Hepatocyte (in vitro differentiated cells): ENCODE measurements around the gene MORC1. TPM values are rescaled to one million over a fixed set of nuclear protein-coding genes. Genes with fewer than 3 reads are reported as not detected.

Experiments
- DNase-seq: peaks from one replicate; pipeline ENCODE4 v3.0.0-alpha.2; 2016; ENCODE audit warnings: low spot score
- H2AFZ ChIP-seq: fragments of 200-600 bp; sonication (generic); 2 replicates; pipeline ENCODE4 v1.6.0; 2016; ENCODE audit warnings: antibody characterized with exemption, mild to moderate bottlenecking
- H3K27ac ChIP-seq: fragments of 200-600 bp; sonication (generic); 2 replicates; pipeline ENCODE4 v1.5.1; 2016; ENCODE audit warnings: mild to moderate bottlenecking
- H3K27me3 ChIP-seq: fragments of 200-600 bp; sonication (generic); 2 replicates; pipeline ENCODE4 v1.6.1; 2016
- H3K36me3 ChIP-seq: fragments of 200-600 bp; sonication (generic); replicated peaks from 2 replicates; pipeline ENCODE4 v1.5.1; 2016; ENCODE audit warnings: low read depth; ENCODE audit not compliant: insufficient read depth
- H3K4me1 ChIP-seq: fragments of 200-600 bp; sonication (generic); 2 replicates; pipeline ENCODE4 v1.5.1; 2016; ENCODE audit warnings: mild to moderate bottlenecking, moderate library complexity; ENCODE audit not compliant: insufficient read depth
- H3K4me2 ChIP-seq: fragments of 200-600 bp; sonication (generic); 2 replicates; pipeline ENCODE4 v1.6.0; 2016
- H3K4me3 ChIP-seq: fragments of 200-600 bp; sonication (generic); 2 replicates; pipeline ENCODE4 v1.5.1; 2016; ENCODE audit warnings: mild to moderate bottlenecking
- H3K79me2 ChIP-seq: fragments of 200-600 bp; sonication (generic); 2 replicates; pipeline ENCODE4 v1.6.0; 2017; ENCODE audit warnings: mild to moderate bottlenecking
- H3K9me2 ChIP-seq: fragments of 200-600 bp; sonication (generic); replicated peaks from 2 replicates; pipeline ENCODE4 v1.6.0; 2017; ENCODE audit warnings: mild to moderate bottlenecking; ENCODE audit not compliant: insufficient read depth
- H3K9me3 ChIP-seq: fragments of 200-600 bp; sonication (generic); 2 replicates; pipeline ENCODE4 v1.5.1; 2016; ENCODE audit warnings: low read depth, mild to moderate bottlenecking
- H4K20me1 ChIP-seq: fragments of 200-600 bp; sonication (generic); 2 replicates; pipeline ENCODE4 v1.6.0; 2016; ENCODE audit warnings: mild to moderate bottlenecking; ENCODE audit not compliant: insufficient read depth, poor library complexity, severe bottlenecking
- EZH2 ChIP-seq: fragments of 200-600 bp; sonication (generic); IDR thresholded peaks from 2 replicates; pipeline ENCODE4 v1.6.1; 2016; ENCODE audit warnings: antibody characterized with exemption, mild to moderate bottlenecking, borderline replicate concordance
- EZH2phosphoT487 ChIP-seq: fragments of 200-600 bp; sonication (generic); IDR thresholded peaks from one replicate; pipeline ENCODE4 v1.6.1; 2018; ENCODE audit warnings: antibody characterized with exemption, mild to moderate bottlenecking, low read depth, moderate library complexity; ENCODE audit not compliant: unreplicated experiment, severe bottlenecking
- WGBS: methylation state at CpG from one replicate; pipeline ENCODE4 v1.1.6; 2016; ENCODE audit warnings: low lambda C conversion rate; ENCODE audit errors: missing lambda C conversion rate; 5-methylcytosine and 5-hydroxymethylcytosine counted together
- polyA plus RNA-seq: library from polyadenylated mRNA; unstranded; fragments of >200 nt; fragmentation: Nextera tagmentation; extraction: Ambion mirVana; gene quantifications from 2 replicates; pipeline ENCODE4 v1.2.1, GENCODE V29; 2016
- total RNA-seq: library from RNA; depleted of rRNA; stranded (reverse); fragments of >200 nt; gene quantifications from 2 replicates; pipeline ENCODE4 v1.2.3, GENCODE V29; 2014
- TF ChIP-seq, protein P1 (sequence below): fragments of 200-600 bp; sonication (generic); IDR thresholded peaks from 2 replicates; pipeline ENCODE4 v1.5.1; 2016; ENCODE audit warnings: antibody characterized with exemption, mild to moderate bottlenecking; ENCODE audit not compliant: poor library complexity

The MORC1 gene
- total and polyA plus RNA-seq, 2 experiments from 2014 or later, result 2.8 to 6.7 TPM

DNA sequence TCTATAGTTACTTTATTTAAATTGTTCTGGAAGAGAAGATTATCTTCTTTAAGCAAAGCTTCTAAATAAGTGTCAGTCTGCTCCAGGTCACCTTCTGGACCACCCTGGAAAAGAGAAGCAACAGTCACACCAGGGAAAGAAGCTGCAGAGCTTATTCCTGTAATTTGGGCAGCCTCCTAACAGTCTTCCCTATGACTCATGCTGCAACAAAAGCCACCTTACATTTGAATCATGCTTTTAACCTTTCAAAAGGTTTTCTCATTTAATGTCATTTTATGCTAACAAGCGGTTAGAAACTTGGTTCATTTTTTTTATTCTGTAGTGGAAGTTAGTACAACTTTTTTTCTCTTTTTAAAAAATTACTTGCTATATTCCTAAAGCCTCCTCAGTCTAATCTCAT lies 158.9 kb downstream of the MORC1 start:
- no peak for TF ChIP-seq EZH2
- TF ChIP-seq, protein P1, sequence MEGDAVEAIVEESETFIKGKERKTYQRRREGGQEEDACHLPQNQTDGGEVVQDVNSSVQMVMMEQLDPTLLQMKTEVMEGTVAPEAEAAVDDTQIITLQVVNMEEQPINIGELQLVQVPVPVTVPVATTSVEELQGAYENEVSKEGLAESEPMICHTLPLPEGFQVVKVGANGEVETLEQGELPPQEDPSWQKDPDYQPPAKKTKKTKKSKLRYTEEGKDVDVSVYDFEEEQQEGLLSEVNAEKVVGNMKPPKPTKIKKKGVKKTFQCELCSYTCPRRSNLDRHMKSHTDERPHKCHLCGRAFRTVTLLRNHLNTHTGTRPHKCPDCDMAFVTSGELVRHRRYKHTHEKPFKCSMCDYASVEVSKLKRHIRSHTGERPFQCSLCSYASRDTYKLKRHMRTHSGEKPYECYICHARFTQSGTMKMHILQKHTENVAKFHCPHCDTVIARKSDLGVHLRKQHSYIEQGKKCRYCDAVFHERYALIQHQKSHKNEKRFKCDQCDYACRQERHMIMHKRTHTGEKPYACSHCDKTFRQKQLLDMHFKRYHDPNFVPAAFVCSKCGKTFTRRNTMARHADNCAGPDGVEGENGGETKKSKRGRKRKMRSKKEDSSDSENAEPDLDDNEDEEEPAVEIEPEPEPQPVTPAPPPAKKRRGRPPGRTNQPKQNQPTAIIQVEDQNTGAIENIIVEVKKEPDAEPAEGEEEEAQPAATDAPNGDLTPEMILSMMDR, result no peak
- no peak for TF ChIP-seq EZH2phosphoT487
- H2AFZ ChIP-seq, result no peak overlapping the region
- no peaks in the 10 kb centered on the region for H3K36me3 ChIP-seq
- no peak for DNase-seq
- H3K4me3 ChIP-seq, result no peak overlapping the region
- H3K4me2 ChIP-seq, result no peak overlapping the region
- H3K9me2 ChIP-seq, result no peaks in the 10 kb centered on the region
- H3K4me1 ChIP-seq, result no peaks in the 10 kb centered on the region
- H4K20me1 ChIP-seq, result no peaks in the 10 kb centered on the region
- H3K27me3 ChIP-seq, result no peaks in the 10 kb centered on the region
- H3K9me3 ChIP-seq, result no peaks in the 10 kb centered on the region
- 90% methylated on average over 1 of the region's 1 CpG for WGBS
- H3K27ac ChIP-seq, result no peak overlapping the region
- no peaks in the 10 kb centered on the region for H3K79me2 ChIP-seq

DNA sequence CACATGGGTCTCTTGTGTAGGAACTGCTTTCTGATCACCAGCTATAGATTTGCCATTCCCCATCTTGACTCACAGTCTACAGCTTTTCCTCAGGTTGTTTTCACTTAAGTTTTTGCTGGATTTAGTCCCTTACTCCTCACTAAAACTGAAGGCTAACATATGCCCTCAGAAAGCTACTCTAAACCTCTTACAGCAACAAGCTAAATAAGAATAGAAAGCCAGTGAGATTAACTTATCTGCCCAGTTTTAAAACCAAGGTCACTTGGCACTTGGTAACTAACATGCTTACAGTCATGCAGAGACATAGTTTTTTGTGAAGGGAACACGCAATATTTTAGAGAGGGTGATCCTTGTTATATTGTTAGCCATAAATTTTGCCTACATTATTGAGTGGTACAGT lies 164.2 kb downstream of the MORC1 start, which contains the start of gene GUCA1C:
Gene GUCA1C (minus strand): TSS at position 180 of the 400 bp plus-strand sequence. CDS start 117 bp downstream, at position 63.
- Histone ChIP-seq H3K4me1 (no peaks in the 10 kb centered on the region), H3K9me2 (no peaks in the 10 kb centered on the region), H4K20me1 (no peaks in the 10 kb centered on the region), H3K4me2 (no peak within 1 kb of the TSS), H3K27me3 (no peaks in the 10 kb centered on the region), H3K79me2 (no peaks in the 10 kb centered on the region), H2AFZ (no peak within 1 kb of the TSS), H3K36me3 (no peaks in the 10 kb centered on the region), H3K9me3 (no peaks in the 10 kb centered on the region), H3K27ac (no peak within 1 kb of the TSS), H3K4me3 (no peak within 1 kb of the TSS)
- no peak for DNase-seq
- TF ChIP-seq EZH2phosphoT487 (no peak), EZH2 (no peak)
- TF ChIP-seq, protein P1, result no peak
- 87% methylated on average over 1 of the region's 1 CpG for WGBS

DNA sequence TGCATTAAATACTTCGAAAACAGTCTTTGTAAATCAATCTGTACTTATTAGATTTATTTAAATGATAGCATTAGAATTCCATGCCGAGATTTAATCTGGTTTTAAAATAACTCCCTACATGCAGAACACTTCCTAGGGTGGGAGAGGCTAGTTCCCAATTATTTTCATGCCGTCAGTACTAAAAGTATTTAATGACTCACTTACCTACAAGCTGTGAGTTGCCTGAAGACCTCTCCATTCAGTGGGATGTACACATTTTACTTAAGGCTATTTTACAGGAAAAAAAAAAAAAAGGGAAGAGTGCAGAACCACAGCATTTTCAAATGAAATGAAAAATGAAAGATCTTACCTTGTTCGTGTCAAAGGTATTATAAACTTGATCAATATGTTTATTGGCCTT lies 164.7 kb downstream of the MORC1 start:
- no peaks in the 10 kb centered on the region for H3K4me1 ChIP-seq
- H2AFZ ChIP-seq, result no peak overlapping the region
- WGBS, result 76% methylated on average over 4 of the region's 4 CpGs
- H4K20me1 ChIP-seq, result no peaks in the 10 kb centered on the region
- H3K4me2 ChIP-seq, result no peak overlapping the region
- no peaks in the 10 kb centered on the region for H3K9me3 ChIP-seq
- H3K79me2 ChIP-seq, result no peaks in the 10 kb centered on the region
- H3K27me3 ChIP-seq, result no peaks in the 10 kb centered on the region
- H3K4me3 ChIP-seq, result no peak overlapping the region
- no peak for DNase-seq
- TF ChIP-seq EZH2phosphoT487 (no peak), EZH2 (no peak)
- TF ChIP-seq, protein P1, result no peak
- H3K9me2 ChIP-seq, result no peaks in the 10 kb centered on the region
- H3K36me3 ChIP-seq, result no peaks in the 10 kb centered on the region
- H3K27ac ChIP-seq, result no peak overlapping the region
